Limb (tissue), 2 donors: ENCODE data around the gene LY86.

Experiments used
- DNase-seq, 2 donors: peaks; one replicate each; pipeline ENCODE4 v3.0.0-alpha.2; 2016; ENCODE audit errors: extremely low spot score in 2 of 2

LY86 gene

DNA sequence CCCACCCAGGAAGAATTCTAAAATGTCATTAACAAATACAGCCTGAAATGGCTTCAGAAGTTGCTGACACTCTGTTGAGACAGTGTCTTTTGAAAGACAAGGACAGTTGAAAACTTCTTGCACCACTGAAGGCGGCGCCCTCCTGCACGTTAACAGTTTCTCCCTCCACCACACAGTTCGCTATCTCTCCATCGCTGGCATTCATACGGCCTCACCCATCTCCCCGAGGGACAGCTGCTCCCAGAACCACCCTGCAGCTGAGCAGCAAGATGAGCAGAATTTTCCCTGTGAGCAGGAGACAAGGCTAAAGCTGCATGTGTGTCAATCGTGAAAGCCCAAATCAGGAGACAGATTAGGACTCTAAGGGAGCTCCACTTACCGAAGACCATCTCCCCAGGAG is 113.3 kb downstream of the LY86 start:
- DNase-seq, result no peak

DNA sequence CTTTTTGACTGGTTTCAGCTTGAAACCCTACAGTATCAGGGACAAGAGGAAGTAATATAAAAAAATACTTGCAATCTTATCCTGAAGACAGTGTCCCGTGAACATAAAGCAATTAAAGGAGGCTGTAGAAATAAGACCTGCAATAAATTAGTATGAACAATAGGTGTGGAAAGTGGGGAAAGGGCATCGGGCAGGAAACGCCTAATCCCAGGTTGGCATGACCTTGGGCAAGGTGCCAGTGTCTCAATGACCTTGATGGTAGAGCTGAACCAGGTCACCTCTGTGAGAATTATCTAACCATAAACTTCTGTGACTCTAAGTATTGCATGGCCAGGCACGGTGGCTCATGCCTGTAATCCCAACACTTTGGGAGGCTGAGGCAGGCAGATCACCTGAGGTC is 115.2 kb downstream of the LY86 start:
- DNase-seq, result no peak
